Measurements from ENCODE around the gene P4HTM. TPM values are rescaled to one million over a fixed set of nuclear protein-coding genes. Genes with fewer than 3 reads are reported as not detected.
"Not testable (repeated sequence)": the region's sequence is repeated elsewhere in the genome, so short reads cannot be mapped to it uniquely, and the experiment has no call there.

Gene P4HTM
- total RNA-seq, 2 experiments from 2014 or later = 20.7 TPM

GRCh38 chr3:48997102-48997635, 7.1 kb downstream of the P4HTM start:
- Mint-ChIP-seq H3K4me1 (peaks cover 14% of the 10 kb centered on the region), H3K27ac (no peak overlapping the region), H3K27me3 (no peaks in the 10 kb centered on the region), H3K36me3 (peaks cover 2% of the 10 kb centered on the region), H3K4me3 (no peak overlapping the region), H3K9me3 (no peaks in the 10 kb centered on the region)
- no peak for DNase-seq

- DNase-seq = no peak
- peaks cover 14% of the 10 kb centered on the region for H3K4me1 Mint-ChIP-seq
- no peak overlapping the region for H3K4me3 Mint-ChIP-seq
- H3K27ac Mint-ChIP-seq = no peak overlapping the region
- no peaks in the 10 kb centered on the region for H3K27me3 Mint-ChIP-seq
- peaks cover 2% of the 10 kb centered on the region for H3K36me3 Mint-ChIP-seq
- H3K9me3 Mint-ChIP-seq = no peaks in the 10 kb centered on the region
Observed at GRCh38 chr3:48997714-48998637, 7.9 kb downstream of the P4HTM start.

- H3K36me3 Mint-ChIP-seq = no peaks in the 10 kb centered on the region
- peaks cover 6% of the 10 kb centered on the region for H3K4me1 Mint-ChIP-seq
- no peaks in the 10 kb centered on the region for H3K9me3 Mint-ChIP-seq
- H3K4me3 Mint-ChIP-seq = no peak overlapping the region
- DNase-seq = no peak
- no peak overlapping the region for H3K27ac Mint-ChIP-seq
- H3K27me3 Mint-ChIP-seq = no peaks in the 10 kb centered on the region
Observed at GRCh38 chr3:48999085-48999858, 9.2 kb downstream of the P4HTM start.

- Mint-ChIP-seq H3K4me3 (no peak overlapping the region), H3K9me3 (no peaks in the 10 kb centered on the region), H3K36me3 (no peaks in the 10 kb centered on the region), H3K27ac (no peak overlapping the region), H3K27me3 (no peaks in the 10 kb centered on the region), H3K4me1 (peaks cover under 1% of the 10 kb centered on the region)
- DNase-seq = no peak
Observed at GRCh38 chr3:49001155-49001554, 11.1 kb downstream of the P4HTM start.

GRCh38 chr3:49004352-49005302, 14.6 kb downstream of the P4HTM start:
- H3K4me3 Mint-ChIP-seq = no peak overlapping the region
- H3K9me3 Mint-ChIP-seq = no peaks in the 10 kb centered on the region
- no peak for DNase-seq
- peaks cover 19% of the 10 kb centered on the region for H3K4me1 Mint-ChIP-seq
- peaks cover 14% of the 10 kb centered on the region for H3K36me3 Mint-ChIP-seq
- peaks cover 3% of the 10 kb centered on the region for H3K27me3 Mint-ChIP-seq
- no peak overlapping the region for H3K27ac Mint-ChIP-seq

GRCh38 chr3:49005303-49005680, 15.3 kb downstream of the P4HTM start:
- H3K4me3 Mint-ChIP-seq = no peak overlapping the region
- no peak for DNase-seq
- H3K36me3 Mint-ChIP-seq = peaks cover 14% of the 10 kb centered on the region
- peaks cover 21% of the 10 kb centered on the region for H3K4me1 Mint-ChIP-seq
- H3K27ac Mint-ChIP-seq = no peak overlapping the region
- no peaks in the 10 kb centered on the region for H3K9me3 Mint-ChIP-seq
- peaks cover 3% of the 10 kb centered on the region for H3K27me3 Mint-ChIP-seq

- peak overlapping the region; percentile 99 for H3K4me3 Mint-ChIP-seq
- H3K36me3 Mint-ChIP-seq = peaks cover 14% of the 10 kb centered on the region
- peaks cover 3% of the 10 kb centered on the region for H3K27me3 Mint-ChIP-seq
- peaks cover 21% of the 10 kb centered on the region for H3K4me1 Mint-ChIP-seq
- DNase-seq = no peak
- no peak overlapping the region for H3K27ac Mint-ChIP-seq
- no peaks in the 10 kb centered on the region for H3K9me3 Mint-ChIP-seq
Observed at GRCh38 chr3:49005998-49006397, 16.0 kb downstream of the P4HTM start.

- H3K27me3 Mint-ChIP-seq = peaks cover 3% of the 10 kb centered on the region
- peaks cover 14% of the 10 kb centered on the region for H3K36me3 Mint-ChIP-seq
- H3K9me3 Mint-ChIP-seq = no peaks in the 10 kb centered on the region
- peak overlapping the region; percentile 99 for H3K4me3 Mint-ChIP-seq
- peak overlapping the region; percentile 100 for H3K27ac Mint-ChIP-seq
- DNase-seq = no peak
- peaks cover 21% of the 10 kb centered on the region for H3K4me1 Mint-ChIP-seq
Observed at GRCh38 chr3:49006408-49007067, 16.5 kb downstream of the P4HTM start.

- Mint-ChIP-seq H3K27ac (peak within 1 kb of the TSS; percentile 100), H3K36me3 (peaks cover 14% of the 10 kb centered on the region), H3K4me3 (peak within 1 kb of the TSS; percentile 99), H3K4me1 (peaks cover 26% of the 10 kb centered on the region), H3K9me3 (no peaks in the 10 kb centered on the region), H3K27me3 (peaks cover 3% of the 10 kb centered on the region)
- peak; percentile 99 for DNase-seq
Observed at GRCh38 chr3:49007068-49007770, 17.2 kb downstream of the P4HTM start, which contains the start of gene WDR6. Gene WDR6, plus strand, starts transcription at chr3:49007391. Its CDS starts 41 bp downstream, at chr3:49007432.

GRCh38 chr3:49007771-49008528, 17.9 kb downstream of the P4HTM start:
- peaks cover 3% of the 10 kb centered on the region for H3K27me3 Mint-ChIP-seq
- H3K9me3 Mint-ChIP-seq = no peaks in the 10 kb centered on the region
- H3K27ac Mint-ChIP-seq = peak overlapping the region; percentile 100
- peak overlapping the region; percentile 99 for H3K4me3 Mint-ChIP-seq
- H3K4me1 Mint-ChIP-seq = peaks cover 28% of the 10 kb centered on the region
- peak; percentile 89 for DNase-seq
- peaks cover 14% of the 10 kb centered on the region for H3K36me3 Mint-ChIP-seq

GRCh38 chr3:49008627-49009026, 18.6 kb downstream of the P4HTM start:
- not testable (repeated sequence) for H3K9me3 Mint-ChIP-seq, DNase-seq, H3K27me3 Mint-ChIP-seq
- H3K4me1 Mint-ChIP-seq = peaks cover 28% of the 10 kb centered on the region
- H3K4me3 Mint-ChIP-seq = peak overlapping the region; percentile 99
- H3K27ac Mint-ChIP-seq = peak overlapping the region; percentile 100
- H3K36me3 Mint-ChIP-seq = peaks cover 14% of the 10 kb centered on the region

GRCh38 chr3:49009396-49009795, 19.4 kb downstream of the P4HTM start:
- Mint-ChIP-seq H3K4me1 (peaks cover 28% of the 10 kb centered on the region), H3K36me3 (peaks cover 14% of the 10 kb centered on the region), H3K27ac (peak overlapping the region; percentile 48), H3K9me3 (no peaks in the 10 kb centered on the region), H3K27me3 (peaks cover 3% of the 10 kb centered on the region), H3K4me3 (peak overlapping the region; percentile 99)
- DNase-seq = no peak
